Measurements from ENCODE around the gene RAB19.

DNA sequence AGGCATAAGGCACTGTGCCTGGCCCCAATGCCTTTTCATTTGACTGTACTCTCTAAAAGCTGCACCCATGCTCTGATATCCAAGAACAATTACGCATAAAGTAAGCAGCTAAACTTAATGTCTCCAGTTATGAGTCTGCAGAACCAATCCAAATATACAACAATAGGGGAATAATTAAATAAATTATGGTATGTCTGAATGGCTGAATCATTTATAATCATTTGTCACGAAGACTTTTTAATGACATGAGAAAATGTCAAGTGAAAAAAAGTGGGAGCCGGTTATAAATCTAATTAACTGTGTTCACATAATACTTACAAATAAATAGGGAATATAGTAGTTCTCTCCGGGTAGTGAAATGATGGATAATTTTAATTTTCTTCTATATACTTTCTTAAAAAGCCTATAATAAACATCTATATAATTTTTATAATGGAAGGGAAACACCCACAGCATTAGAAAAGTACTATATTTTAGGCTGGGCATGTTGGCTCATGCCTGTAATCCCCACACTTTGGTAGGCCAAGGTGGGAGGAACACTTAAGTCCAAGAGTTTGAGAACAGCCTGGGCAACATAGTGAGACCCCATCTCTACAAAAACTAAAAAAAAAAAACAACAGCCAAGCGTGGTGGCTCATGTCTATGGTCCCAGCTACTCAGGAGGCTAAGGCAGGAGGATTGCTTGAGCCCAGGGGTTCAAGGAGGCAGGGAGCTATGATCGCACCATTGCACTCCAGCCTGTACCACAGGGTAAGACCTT, 19.7 kb upstream of the RAB19 start:
- no peak for TF ChIP-seq CTCF (IDR thresholded peaks at IDR 0.05; ENCODE audit: low read length)
- no peak for TF ChIP-seq EZH2 (optimal IDR thresholded peaks at IDR 0.05; ENCODE audit: low read depth, low read length)
- TF ChIP-seq EZH2phosphoT487 (IDR thresholded peaks at IDR 0.05; ENCODE audit: low read length) = no peak

All from MM.1S (cell line).